ENCODE measurements around the gene USP49. TPM values are rescaled to one million over a fixed set of nuclear protein-coding genes. Genes with fewer than 3 reads are reported as not detected.

USP49 gene
- total and polyA plus RNA-seq, 10 of the 15 experiments (the other 5 are each of a cell fraction or from before 2014, with no cell fraction given): 1.0 to 7.7 (median 4.3) TPM

- peak; percentile 75 for TF ChIP-seq E2F4 (IDR thresholded peaks at IDR 0.05; ENCODE audit: low read depth, low read length)
- no peak; the same call in 1 of the 2 replicates for TF ChIP-seq HDGF (IDR thresholded peaks at IDR 0.05)
- no peak for TF ChIP-seq BMI1 (IDR thresholded peaks at IDR 0.05; ENCODE audit: borderline replicate concordance)
- no peak for TF ChIP-seq NR2F1 (conservative IDR thresholded peaks at IDR 0.05)
- TF ChIP-seq MXI1 (IDR thresholded peaks at IDR 0.05; ENCODE audit: low read depth, low read length): peak; percentile 99
- 0 out of 2 replicates have a peak, but pooled peaks have one; percentile 35 for TF ChIP-seq TARDBP (IDR thresholded peaks at IDR 0.05; ENCODE audit: borderline replicate concordance)
- TF ChIP-seq CREB1 (IDR thresholded peaks at IDR 0.05; ENCODE audit: low read depth): peak; percentile 100
- no peak for TF ChIP-seq YBX1 (IDR thresholded peaks at IDR 0.05)
- peak; percentile 96 for TF ChIP-seq NKRF (conservative IDR thresholded peaks at IDR 0.05)
- TF ChIP-seq ZNF592 (IDR thresholded peaks at IDR 0.05): no peak
- peak; percentile 100 for TF ChIP-seq CREM (IDR thresholded peaks at IDR 0.05; ENCODE audit: low read depth)
- TF ChIP-seq CEBPB (IDR thresholded peaks at IDR 0.05; ENCODE audit: borderline replicate concordance in 1 of 2, low read depth in 2 of 2, low read length in 2 of 2): no peak
- 0 out of 2 replicates have a peak, but pooled peaks have one; percentile 8 for TF ChIP-seq BRCA1 (IDR thresholded peaks at IDR 0.05; ENCODE audit: low read depth, low read length)
- peak; percentile 78; the same call in 1 of the 2 replicates for TF ChIP-seq ESRRA (IDR thresholded peaks at IDR 0.05; ENCODE audit: low read length)
- peak; percentile 37; the same call in 1 of the 2 replicates for TF ChIP-seq TCF7 (IDR thresholded peaks at IDR 0.05; ENCODE audit: borderline replicate concordance)
- no peak for TF ChIP-seq E4F1 (IDR thresholded peaks at IDR 0.05; ENCODE audit: borderline replicate concordance, partially characterized antibody)
- peak; percentile 92 for TF ChIP-seq TBL1XR1 (IDR thresholded peaks at IDR 0.05; ENCODE audit: low read depth, low read length)
- no peak for TF ChIP-seq STAT3 (IDR thresholded peaks at IDR 0.05; ENCODE audit: low read depth, low read length)
- no peak for TF ChIP-seq SUZ12 (IDR thresholded peaks at IDR 0.05; ENCODE audit: unreplicated experiment)
- no peak for TF ChIP-seq RCOR1 (conservative IDR thresholded peaks at IDR 0.05; ENCODE audit: low read depth, low read length)
- TF ChIP-seq RELA (IDR thresholded peaks at IDR 0.05; ENCODE audit: borderline replicate concordance, partially characterized antibody): peak; percentile 52
- peak; percentile 48 for TF ChIP-seq JUNB (IDR thresholded peaks at IDR 0.05)
Observed at GRCh38 chr6:41920921-41921711, 25.9 kb upstream of the USP49 start, which contains the start of the genes BYSL and MED20 (continued).

All from GM12878 (cell line).